Myocyte (in vitro differentiated cells): ENCODE data around the gene UACA. TPM values are rescaled to one million over a fixed set of nuclear protein-coding genes. Genes with fewer than 3 reads are reported as not detected.
A peak's percentile ranks its signal among the peaks of the same experiment; 100 is the strongest.

Experiments
- DNase-seq: peaks from one replicate; pipeline ENCODE4 v3.0.0-alpha.2; 2012; ENCODE audit warnings: low read depth
- total RNA-seq: library from RNA; depleted of rRNA; stranded (reverse); fragments of >200 nt; gene quantifications from 2 replicates; pipeline ENCODE4 v1.2.3, GENCODE V29; 2014

UACA gene
- total RNA-seq, 1 donor from 2014 or later, result 45.4 TPM

- peak; percentile 71 for DNase-seq
These were observed 47.4 kb downstream of the UACA start for GRCh38 chr15:70715840-70716485.

GRCh38 chr15:70714565-70714964, 48.8 kb downstream of the UACA start:
- DNase-seq, result no peak

- no peak for DNase-seq
These were observed 49.3 kb downstream of the UACA start for GRCh38 chr15:70714015-70714414.

DNA sequence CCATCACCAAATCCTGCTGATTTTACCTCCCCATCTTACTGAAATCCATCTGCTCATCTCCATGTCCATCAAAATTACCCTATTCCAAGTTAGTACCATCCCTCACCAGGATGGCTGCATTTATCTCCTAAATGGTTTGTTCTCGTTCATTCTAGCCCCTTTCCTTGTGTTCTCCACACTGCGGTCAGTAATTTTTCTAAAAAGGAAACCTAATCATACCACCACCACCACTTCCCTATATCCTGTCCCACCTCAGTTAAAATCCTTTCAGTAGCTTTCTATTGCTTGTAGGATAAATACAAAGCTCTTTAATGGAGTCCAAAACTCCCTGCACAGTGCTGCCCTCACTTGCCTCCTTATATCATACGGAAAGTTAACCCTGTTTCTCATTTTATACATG, 51.1 kb downstream of the UACA start:
- DNase-seq, result no peak

DNA sequence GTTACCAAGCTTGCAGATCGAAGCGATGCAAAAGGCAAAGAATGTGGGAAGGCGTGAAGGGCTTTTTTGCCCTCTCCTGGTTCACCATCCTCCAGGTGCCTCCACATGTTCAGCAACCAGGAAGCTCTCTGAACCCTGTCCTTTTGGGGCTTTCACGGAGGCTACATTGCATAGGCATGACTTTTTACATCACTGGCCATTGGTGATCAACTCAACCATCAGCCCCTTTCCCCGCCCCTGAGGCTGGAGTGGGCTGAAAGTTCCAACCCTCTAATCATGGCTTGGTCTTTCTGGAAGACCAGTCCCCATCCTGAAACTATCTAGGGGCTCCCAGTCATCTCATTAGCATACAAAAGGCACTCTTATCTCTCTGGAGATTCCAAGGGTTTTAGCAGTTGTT, 52.6 kb downstream of the UACA start:
- DNase-seq, result no peak

DNA sequence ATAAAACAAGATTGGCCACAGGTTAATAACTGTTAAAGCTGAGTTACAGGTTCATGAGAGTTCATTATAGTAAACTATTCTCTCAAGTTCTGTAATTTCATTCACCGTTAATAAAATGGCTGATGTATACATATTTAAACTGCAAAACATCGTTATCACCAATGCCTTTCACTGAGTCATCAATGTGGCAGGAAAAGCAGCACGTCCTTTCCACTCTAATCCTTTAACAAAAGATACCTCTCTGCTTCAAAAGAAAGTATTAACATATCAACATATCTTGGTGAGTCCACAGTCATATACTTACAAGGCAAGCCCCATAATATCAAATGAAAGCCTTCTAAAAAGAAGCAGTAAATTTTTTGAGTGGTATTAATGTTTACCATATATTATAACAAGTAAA, 54.5 kb downstream of the UACA start:
- DNase-seq, result no peak

GRCh38 chr15:70707686-70708300, 55.6 kb downstream of the UACA start:
- DNase-seq, result no peak

- DNase-seq, result no peak
These were observed 58.6 kb downstream of the UACA start for GRCh38 chr15:70704731-70705130.

GRCh38 chr15:70704166-70704565, 59.2 kb downstream of the UACA start:
- DNase-seq, result no peak

- DNase-seq, result no peak
These were observed 60.1 kb downstream of the UACA start for GRCh38 chr15:70703096-70703878.

DNA sequence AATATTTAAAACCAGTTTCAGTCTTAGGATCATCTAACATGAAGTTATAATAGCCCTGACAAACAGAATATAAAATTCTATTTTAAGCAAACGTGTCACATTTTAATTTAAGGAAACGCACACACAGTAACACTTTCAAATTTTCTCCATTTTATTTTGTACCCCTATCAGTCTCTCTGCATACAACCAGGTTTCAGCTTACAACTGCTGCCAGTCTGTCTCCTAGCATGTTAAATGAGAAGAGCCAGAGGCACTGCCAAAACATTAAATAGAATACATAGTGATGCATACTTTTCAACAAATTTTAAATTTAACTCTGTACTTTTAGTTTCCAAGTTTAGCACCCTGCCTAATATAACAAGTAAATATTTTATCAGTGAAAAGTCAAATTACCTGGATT, 60.8 kb downstream of the UACA start:
- no peak for DNase-seq

- peak; percentile 67 for DNase-seq
These were observed 61.3 kb downstream of the UACA start for GRCh38 chr15:70701891-70702568.

- DNase-seq, result no peak
These were observed 62.2 kb downstream of the UACA start for GRCh38 chr15:70701171-70701570.

GRCh38 chr15:70699890-70700289, 63.5 kb downstream of the UACA start:
- DNase-seq, result no peak

DNA sequence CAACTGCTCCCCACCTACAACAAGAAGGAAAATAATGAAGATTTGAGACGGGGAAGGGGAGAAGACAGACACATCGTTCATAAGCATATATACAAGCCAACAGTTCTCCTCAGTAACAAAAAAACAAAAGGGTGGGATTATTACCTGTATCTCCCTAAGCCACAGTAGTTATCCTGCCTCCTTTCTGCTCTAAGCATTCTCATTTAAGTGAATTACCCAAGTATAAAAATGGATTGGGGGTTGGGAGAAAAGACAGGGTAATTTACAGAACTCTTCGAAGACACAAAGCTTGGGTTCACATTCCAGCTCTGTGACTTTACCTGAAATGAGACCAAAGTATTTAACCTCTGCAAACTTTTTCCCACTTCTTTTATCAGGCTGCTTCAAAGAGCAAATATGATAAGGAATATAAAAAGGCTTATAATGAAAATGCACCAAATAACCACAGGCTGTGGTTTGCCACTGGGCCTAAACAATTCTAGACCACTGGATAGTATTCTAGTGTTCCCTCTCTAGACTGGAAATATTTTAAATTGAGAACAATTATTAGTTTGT, 64.4 kb downstream of the UACA start:
- no peak for DNase-seq

- DNase-seq, result no peak
These were observed 64.9 kb downstream of the UACA start for GRCh38 chr15:70698426-70698825.

DNA sequence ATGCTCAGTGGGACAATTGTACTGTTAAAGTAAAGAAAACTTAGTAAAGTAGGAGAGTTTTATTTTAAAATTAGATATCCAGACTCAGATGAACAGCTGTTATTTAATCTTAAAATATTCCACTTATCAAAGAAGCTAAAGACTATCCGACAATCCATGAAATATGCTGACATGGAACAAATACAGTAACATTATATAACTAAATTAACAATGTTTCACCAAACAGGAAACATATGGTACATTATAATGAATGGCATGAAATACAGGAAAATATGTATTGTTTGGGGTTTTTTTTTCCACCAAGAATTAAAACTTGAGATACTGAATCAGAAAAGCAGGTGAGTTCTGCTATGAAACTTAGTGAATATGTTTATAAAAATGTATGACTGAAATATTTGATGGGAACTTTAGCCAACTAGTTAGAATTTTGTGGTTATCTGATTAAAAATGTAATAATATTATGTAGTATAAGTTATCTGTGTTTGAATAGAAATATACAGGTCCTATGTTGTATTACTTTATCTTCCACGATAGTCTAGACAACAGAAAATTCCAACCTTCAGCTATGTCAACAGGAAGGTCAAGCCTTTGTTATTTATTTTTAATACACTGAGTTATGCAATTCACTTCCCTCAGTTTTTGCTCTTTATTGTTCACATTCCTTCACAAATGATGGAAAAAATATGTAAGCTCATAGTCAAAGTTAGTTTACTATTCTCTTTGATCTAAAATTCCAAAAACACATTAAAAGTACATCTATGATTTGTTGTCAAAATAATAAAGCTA, 72.7 kb downstream of the UACA start:
- no peak for DNase-seq

GRCh38 chr15:70690021-70690420, 73.3 kb downstream of the UACA start:
- DNase-seq, result no peak

DNA sequence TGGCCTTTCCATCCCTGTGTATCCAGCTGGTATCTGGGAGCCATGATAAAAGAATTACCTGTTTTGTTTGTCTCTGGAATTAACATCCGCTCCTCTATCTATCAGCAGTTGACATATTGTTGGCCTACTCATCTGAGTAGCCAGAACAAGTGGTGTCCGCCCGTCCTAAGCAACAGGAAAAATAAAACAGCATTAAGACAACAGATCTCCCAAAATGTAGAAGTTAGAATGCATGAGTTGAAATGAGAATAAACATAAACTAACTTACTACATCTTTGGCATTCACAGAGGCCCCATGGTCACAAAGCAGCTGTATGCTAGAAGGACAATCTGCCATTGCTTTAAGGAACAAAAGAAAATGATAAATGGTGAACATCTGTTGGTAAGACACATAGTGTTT, 75.9 kb downstream of the UACA start:
- DNase-seq, result peak; percentile 56

- DNase-seq, result no peak
These were observed 82.5 kb downstream of the UACA start for GRCh38 chr15:70680817-70681216.

- no peak for DNase-seq
These were observed 83.5 kb downstream of the UACA start for GRCh38 chr15:70679919-70680231.
